ENCODE measurements around the gene OR2V1.
A peak's percentile ranks its signal among the peaks of the same experiment; 100 is the strongest.
"Not testable (repeated sequence)": the region's sequence is repeated elsewhere in the genome, so short reads cannot be mapped to it uniquely, and the experiment has no call there.

Gene OR2V1, protein sequence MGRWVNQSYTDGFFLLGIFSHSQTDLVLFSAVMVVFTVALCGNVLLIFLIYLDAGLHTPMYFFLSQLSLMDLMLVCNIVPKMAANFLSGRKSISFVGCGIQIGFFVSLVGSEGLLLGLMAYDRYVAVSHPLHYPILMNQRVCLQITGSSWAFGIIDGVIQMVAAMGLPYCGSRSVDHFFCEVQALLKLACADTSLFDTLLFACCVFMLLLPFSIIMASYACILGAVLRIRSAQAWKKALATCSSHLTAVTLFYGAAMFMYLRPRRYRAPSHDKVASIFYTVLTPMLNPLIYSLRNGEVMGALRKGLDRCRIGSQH

GRCh38 chr5:181130832-181131496 is at the start of gene OR2V1:
Gene OR2V1, minus strand, starts transcription at chr5:181131169. Its CDS starts 5,865 bp downstream, at chr5:181125304.
- DNase-seq, result no peak

DNA sequence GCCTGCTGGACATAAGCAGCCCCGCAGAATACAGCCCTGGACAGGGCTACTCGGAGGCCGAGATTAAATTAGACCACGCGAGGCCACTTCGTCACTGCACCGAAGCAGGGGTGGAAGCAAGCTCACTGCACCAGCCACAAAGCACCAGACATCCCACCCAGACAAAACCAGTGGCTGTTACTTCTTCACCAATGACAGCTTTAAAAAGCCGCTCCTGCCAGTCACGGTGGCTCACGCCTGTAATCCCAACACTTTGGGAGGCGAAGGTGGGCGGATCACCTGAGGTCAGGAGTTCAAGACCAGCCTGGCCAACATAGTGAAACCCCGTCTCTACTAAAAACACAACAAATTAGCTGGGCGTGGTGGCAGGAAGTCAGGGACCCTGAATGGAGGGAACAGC is 46.6 kb upstream of the OR2V1 start:
- DNase-seq, result not testable (repeated sequence)

DNA sequence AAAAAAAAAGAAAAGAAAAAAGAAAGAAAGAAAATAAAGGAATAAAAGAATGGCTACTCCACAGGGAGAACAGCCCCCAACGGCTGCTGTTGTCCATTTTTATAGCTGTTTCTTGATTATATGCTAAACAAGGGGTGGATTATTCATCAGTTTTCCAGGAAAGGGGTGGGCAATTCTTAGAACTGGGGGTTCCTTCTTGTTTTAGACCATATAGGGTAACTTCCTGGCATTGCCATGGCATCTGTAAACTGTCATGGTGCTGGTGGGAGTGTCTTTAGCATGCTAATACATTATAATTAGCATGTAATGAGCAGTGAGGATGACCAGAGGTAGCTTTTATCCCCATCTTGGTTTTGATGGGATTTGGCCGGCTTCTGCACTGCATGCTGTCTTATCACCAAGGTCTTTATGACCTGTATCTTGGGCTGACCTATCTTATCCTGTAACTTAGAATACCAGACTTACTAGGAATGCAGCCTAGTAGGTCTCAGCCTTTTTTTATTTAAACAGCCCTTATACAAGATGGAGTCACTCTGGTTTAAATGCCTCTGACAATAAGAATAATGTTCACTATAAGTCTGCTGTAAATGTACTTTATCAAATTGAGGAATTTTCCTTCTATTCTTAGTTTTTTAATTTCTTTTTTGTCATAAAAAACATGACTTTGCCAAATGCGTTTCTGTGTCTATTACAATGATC is 45.4 kb upstream of the OR2V1 start:
- DNase-seq, result no peak

DNA sequence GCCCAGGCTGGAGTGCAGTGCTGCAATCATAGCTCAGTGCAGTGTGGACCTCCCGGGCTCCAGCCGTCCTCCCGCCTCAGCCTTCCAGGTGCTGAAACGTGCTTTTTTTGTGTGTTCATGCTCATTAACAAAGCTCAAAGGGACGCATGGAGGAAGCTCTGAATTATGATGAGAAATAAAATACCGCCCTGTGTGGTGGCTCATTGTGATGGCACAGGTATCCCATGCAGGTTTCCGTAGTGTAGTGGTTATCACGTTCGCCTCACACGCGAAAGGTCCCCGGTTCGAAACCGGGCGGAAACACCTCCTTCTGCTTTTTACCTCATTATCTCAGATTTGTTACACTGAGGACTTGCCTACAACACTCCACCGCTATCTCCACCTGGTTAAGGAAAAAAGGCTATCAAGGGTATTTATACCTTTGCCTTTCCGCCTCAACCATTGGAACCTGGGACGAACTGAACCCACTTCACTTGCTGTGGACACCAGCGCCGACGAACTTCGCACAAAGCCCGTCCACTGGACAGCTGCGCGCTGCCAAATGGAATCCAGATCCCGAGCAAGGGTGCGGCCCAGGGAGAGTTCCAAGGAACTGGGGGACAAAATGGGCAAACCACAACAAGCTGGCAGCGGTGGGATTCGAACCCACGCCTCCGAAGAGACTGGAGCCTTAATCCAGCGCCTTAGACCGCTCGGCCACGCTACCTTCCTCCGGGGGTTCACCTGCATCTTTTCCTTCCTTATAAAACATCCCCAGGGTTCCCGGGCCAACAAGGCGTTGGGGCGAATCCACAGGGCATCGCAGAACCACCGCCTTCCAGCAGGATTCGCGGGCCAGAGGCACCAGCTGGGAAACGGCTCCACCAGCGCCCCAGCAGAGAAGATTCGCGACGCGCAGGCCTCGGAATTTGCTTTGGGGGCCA is 42.7 kb upstream of the OR2V1 start:
- no peak for DNase-seq

- no peak for DNase-seq
Measured at GRCh38 chr5:181173027-181173419, 42.1 kb upstream of the OR2V1 start.

- DNase-seq, result no peak
Measured at GRCh38 chr5:181171782-181172181, 40.8 kb upstream of the OR2V1 start.

DNA sequence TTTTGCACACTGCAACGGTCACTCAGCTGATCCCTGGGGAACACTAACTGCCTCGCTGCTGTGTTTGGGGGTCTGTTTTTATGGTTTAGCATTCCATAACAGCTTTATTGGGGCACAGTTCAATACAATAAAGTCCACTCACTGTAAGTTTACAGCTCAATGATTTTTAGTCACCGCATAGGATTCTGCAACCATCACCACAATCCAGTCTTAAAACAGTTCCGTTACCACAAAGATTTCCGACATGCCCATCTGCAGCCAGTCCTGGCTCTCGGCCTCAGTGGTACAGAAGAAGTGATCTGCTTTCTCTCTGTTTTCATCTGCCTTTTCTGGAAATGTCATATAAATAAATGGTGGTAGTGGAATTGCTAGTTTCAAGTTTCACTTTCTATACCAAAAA is 40.0 kb upstream of the OR2V1 start:
- no peak for DNase-seq

- no peak for DNase-seq
Measured at GRCh38 chr5:181170237-181170825, 39.4 kb upstream of the OR2V1 start.

- not testable (repeated sequence) for DNase-seq
Measured at GRCh38 chr5:181169459-181170236, 38.7 kb upstream of the OR2V1 start.

DNA sequence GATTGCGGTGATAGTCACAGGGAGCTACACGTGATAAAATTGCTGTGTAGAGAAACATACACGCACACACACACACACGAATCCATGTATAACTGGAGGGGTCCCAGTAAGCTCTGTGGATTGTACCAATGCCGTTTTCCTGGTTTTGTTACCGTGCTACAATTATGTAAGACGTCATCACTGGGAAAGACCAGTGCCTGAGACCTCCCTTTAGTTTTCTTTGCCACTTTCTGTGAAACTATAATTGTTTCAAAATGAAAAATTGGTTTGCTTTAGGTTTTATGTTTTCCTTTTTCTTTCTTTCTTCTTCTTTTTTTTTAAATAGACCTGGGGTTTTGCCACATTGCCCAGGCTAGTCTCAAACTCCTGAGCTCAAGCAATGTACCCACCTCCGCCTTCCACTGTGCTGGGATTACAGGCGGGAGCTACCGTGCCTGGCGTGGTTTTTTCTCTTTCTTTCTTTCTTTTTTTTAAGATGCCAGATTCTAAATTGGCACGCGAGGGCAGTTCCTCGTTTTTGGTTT is 37.7 kb upstream of the OR2V1 start:
- no peak for DNase-seq

DNA sequence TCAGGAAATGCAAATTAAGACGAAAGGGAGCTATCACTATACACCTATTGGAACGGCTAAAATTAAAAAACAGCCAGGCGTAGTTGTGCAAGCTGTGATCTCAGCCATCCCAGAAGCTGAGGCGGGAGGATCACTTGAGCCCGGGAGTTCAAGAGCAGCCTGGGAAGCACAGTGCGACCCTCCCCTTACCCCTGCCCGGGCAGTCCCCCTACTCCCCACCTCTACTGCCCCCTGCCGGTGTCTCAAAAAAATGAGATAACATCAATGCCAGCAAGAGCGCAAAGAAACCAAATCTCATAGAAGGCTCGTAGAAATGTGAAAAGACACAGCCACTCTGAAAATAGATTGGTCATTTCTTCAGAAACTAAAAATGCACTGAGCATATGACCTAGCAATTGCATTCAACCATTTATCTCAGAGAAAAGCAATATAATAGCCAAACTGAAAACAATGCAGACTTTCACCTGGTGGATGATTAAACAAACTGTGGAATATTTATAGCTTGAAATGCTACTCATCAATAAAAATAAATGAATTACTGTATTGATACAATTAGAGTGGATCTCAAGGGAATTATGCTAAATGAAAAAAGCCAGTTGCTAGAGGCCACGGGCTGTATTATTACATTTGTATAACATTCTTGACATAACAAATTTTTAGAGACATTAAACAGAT is 37.0 kb upstream of the OR2V1 start:
- DNase-seq, result peak; percentile 31

GRCh38 chr5:181166812-181167733 is 36.1 kb upstream of the OR2V1 start:
- DNase-seq, result no peak

DNA sequence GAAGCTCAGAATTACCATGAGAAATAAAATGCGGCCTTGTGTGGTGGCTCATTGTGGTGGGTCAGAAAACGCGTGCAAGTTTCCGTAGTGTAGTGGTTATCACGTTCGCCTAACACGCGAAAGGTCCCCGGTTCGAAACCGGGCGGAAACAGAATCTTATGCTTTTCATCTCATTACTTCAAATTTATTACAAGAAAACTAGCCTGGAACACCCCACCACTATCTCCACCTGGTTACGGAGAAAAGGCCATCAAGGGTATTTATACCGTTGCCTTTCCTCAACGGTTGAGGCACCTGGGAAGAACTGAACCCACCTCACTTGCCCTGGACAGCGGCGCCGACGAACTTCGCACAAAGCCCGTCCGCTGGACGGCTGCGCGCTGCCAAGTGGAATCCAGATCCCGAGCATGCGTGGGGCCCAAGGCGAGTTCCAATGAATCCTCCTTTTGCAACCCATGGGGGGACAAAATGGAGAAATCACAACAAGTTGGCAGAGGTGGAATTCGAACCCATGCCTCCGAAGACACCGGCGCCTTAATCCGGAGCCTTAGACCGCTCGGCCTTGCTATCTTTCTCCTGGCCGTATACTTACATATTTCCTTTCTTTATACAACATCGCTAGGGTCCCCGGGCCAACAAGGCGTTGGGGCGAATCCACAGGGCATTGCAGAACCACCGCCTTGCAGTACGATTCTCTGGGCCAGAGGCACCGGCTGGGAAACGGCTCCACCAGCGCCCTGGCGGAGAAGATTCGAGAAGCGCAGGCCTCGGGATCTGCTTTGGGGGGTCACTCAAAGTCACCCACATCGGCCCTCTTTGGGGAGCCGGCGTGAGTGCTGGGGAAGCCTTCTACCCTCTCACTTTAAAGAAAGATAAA is 33.3 kb upstream of the OR2V1 start:
- DNase-seq, result no peak

- DNase-seq, result no peak
Measured at GRCh38 chr5:181163487-181164075, 32.6 kb upstream of the OR2V1 start.

- DNase-seq, result no peak
Measured at GRCh38 chr5:181161534-181162175, 30.7 kb upstream of the OR2V1 start.

- peak; percentile 56 for DNase-seq
Measured at GRCh38 chr5:181160755-181161533, 30.0 kb upstream of the OR2V1 start.
